ENCODE data around the gene ALOX5AP. TPM values are rescaled to one million over a fixed set of nuclear protein-coding genes. Genes with fewer than 3 reads are reported as not detected.

The ALOX5AP gene
- total RNA-seq, 1 experiment from 2014 or later, result not detected

DNA sequence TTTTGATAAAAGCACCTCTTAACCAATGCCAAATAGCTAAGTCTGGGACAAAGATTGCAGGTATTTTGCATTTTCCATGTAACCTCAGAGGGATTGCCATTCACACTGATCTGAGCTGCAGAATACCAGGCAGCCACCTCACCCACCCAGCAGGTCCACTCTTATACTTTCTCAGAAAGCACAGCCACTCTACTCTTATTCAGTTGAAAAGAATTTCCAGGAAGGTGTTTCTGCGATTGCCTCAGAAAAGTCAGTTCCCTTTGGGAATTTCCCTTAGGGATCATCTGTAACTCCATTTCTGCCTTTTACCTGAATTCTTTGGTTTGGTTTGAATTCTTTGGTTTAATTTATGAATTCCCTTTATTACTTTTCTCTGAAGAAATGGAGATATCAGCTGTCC lies 904 bp upstream of the ALOX5AP start:
- peak overlapping the region; percentile 5; the same call in 1 of the 2 replicates for H3K4me2 ChIP-seq (ENCODE audit: low read length)

GRCh38 chr13:30735872-30736175 lies 481 bp downstream of the ALOX5AP start:
- no TSS peak for BruUV-seq (replicated peaks)
- peaks cover 24% of the 10 kb centered on the region for H3K4me1 ChIP-seq (ENCODE audit: insufficient read depth, low read length)
- DNase-seq (no peak), ATAC-seq (no peak)
- no peak overlapping the region for H3K4me3 ChIP-seq (ENCODE audit: low read length)
- POLR2A ChIA-PET (ENCODE audit: unreplicated experiment), result interaction anchor here (0.5 kb wide), 1 partner anchor 227 kb away, joined by 3 read pairs; no protein-coding TSS in a partner anchor
- no peak overlapping the region for H3K9ac ChIP-seq (ENCODE audit: low read length)
- H3K27me3 ChIP-seq (ENCODE audit: low read length), result no peaks in the 10 kb centered on the region
- H4K20me1 ChIP-seq (ENCODE audit: low read length), result no peaks in the 10 kb centered on the region
- H3K36me3 ChIP-seq (ENCODE audit: low read depth, low read length), result no peaks in the 10 kb centered on the region
- peaks cover 4% of the 10 kb centered on the region for H3F3A ChIP-seq (ENCODE audit: low read length, unreplicated experiment)
- H3K9me2 ChIP-seq (replicated peaks; ENCODE audit: low read length), result no peaks in the 10 kb centered on the region
- CTCF ChIA-PET, result no interaction called here
- no peak overlapping the region for H3K4me2 ChIP-seq (ENCODE audit: low read length)
- TF ChIP-seq CTCF (conservative IDR thresholded peaks at IDR 0.05; ENCODE audit: low read depth, low read length) (no peak), EZH2phosphoT487 (IDR thresholded peaks at IDR 0.05; ENCODE audit: borderline replicate concordance, low read length) (no peak), EZH2 (IDR thresholded peaks at IDR 0.05; ENCODE audit: low read length, unreplicated experiment) (no peak)
- H3K79me2 ChIP-seq (ENCODE audit: low read length), result no peaks in the 10 kb centered on the region
- no peaks in the 10 kb centered on the region for H3K9me3 ChIP-seq (ENCODE audit: low read length)
- intact Hi-C loops (cut with micrococcal nuclease), result no loop called here
- H2AFZ ChIP-seq (ENCODE audit: low read length), result no peak overlapping the region
- H3K27ac ChIP-seq (ENCODE audit: low read length), result no peak overlapping the region

More for the DNA sequence above, 904 bp upstream of the ALOX5AP start:
- H4K20me1 ChIP-seq (ENCODE audit: low read length), result no peaks in the 10 kb centered on the region
- intact Hi-C loops (cut with micrococcal nuclease), result no loop called here
- H3K4me3 ChIP-seq (ENCODE audit: low read length), result no peak overlapping the region
- ChIA-PET CTCF (no interaction called here), POLR2A (ENCODE audit: unreplicated experiment) (interaction anchor here (0.7 kb wide), 1 partner anchor 37 kb away, joined by 11 read pairs; no protein-coding TSS in a partner anchor)
- H3F3A ChIP-seq (ENCODE audit: low read length, unreplicated experiment), result no peaks in the 10 kb centered on the region
- H3K4me1 ChIP-seq (ENCODE audit: insufficient read depth, low read length), result peaks cover 12% of the 10 kb centered on the region
- H3K27me3 ChIP-seq (ENCODE audit: low read length), result no peaks in the 10 kb centered on the region
- DNase-seq (peak; percentile 61), ATAC-seq (no peak; the same call in 1 of the 2 replicates)
- no peaks in the 10 kb centered on the region for H3K79me2 ChIP-seq (ENCODE audit: low read length)
- H3K9me2 ChIP-seq (replicated peaks; ENCODE audit: low read length), result no peaks in the 10 kb centered on the region
- no peak overlapping the region for H3K27ac ChIP-seq (ENCODE audit: low read length)
- H3K36me3 ChIP-seq (ENCODE audit: low read depth, low read length), result no peaks in the 10 kb centered on the region
- no peaks in the 10 kb centered on the region for H3K9me3 ChIP-seq (ENCODE audit: low read length)
- no peak overlapping the region for H3K9ac ChIP-seq (ENCODE audit: low read length)
- TF ChIP-seq EZH2phosphoT487 (IDR thresholded peaks at IDR 0.05; ENCODE audit: borderline replicate concordance, low read length) (no peak), CTCF (conservative IDR thresholded peaks at IDR 0.05; ENCODE audit: low read depth, low read length) (no peak), EZH2 (IDR thresholded peaks at IDR 0.05; ENCODE audit: low read length, unreplicated experiment) (no peak)
- BruUV-seq (replicated peaks), result no TSS peak
- no peak overlapping the region for H2AFZ ChIP-seq (ENCODE audit: low read length)

GRCh38 chr13:30736461-30737320 lies 1.3 kb downstream of the ALOX5AP start:
- no peaks in the 10 kb centered on the region for H3K9me2 ChIP-seq (replicated peaks; ENCODE audit: low read length)
- H4K20me1 ChIP-seq (ENCODE audit: low read length), result no peaks in the 10 kb centered on the region
- ChIA-PET POLR2A (ENCODE audit: unreplicated experiment) (no interaction called here), CTCF (interaction anchor here (0.5 kb wide), 1 partner anchor 58 kb away, joined by 3 read pairs; no protein-coding TSS in a partner anchor)
- no peak overlapping the region for H2AFZ ChIP-seq (ENCODE audit: low read length)
- intact Hi-C loops (cut with micrococcal nuclease), result no loop called here
- no peaks in the 10 kb centered on the region for H3K9me3 ChIP-seq (ENCODE audit: low read length)
- H3K79me2 ChIP-seq (ENCODE audit: low read length), result no peaks in the 10 kb centered on the region
- no peak overlapping the region for H3K27ac ChIP-seq (ENCODE audit: low read length)
- no peak for DNase-seq
- TF ChIP-seq CTCF (conservative IDR thresholded peaks at IDR 0.05; ENCODE audit: low read depth, low read length) (no peak), EZH2phosphoT487 (IDR thresholded peaks at IDR 0.05; ENCODE audit: borderline replicate concordance, low read length) (no peak), EZH2 (IDR thresholded peaks at IDR 0.05; ENCODE audit: low read length, unreplicated experiment) (no peak)
- H3K9ac ChIP-seq (ENCODE audit: low read length), result no peak overlapping the region
- BruUV-seq (replicated peaks), result no TSS peak
- no peak for ATAC-seq
- H3K4me2 ChIP-seq (ENCODE audit: low read length), result no peak overlapping the region
- peaks cover 24% of the 10 kb centered on the region for H3K4me1 ChIP-seq (ENCODE audit: insufficient read depth, low read length)
- no peaks in the 10 kb centered on the region for H3K27me3 ChIP-seq (ENCODE audit: low read length)
- H3K36me3 ChIP-seq (ENCODE audit: low read depth, low read length), result no peaks in the 10 kb centered on the region
- H3F3A ChIP-seq (ENCODE audit: low read length, unreplicated experiment), result peaks cover 4% of the 10 kb centered on the region
- H3K4me3 ChIP-seq (ENCODE audit: low read length), result no peak overlapping the region

All from PC-3 (cell line).